HepG2 (cell line): Measurements from ENCODE around the gene STX7. TPM values are rescaled to one million over a fixed set of nuclear protein-coding genes. Genes with fewer than 3 reads are reported as not detected.

Source experiments
- ATAC-seq: fragments of 200-7000 bp; cut with Tn5 transposase; 3 replicates; pipeline ENCODE4 v1.9.1; 2020; ENCODE audit warnings: mild to moderate bottlenecking, moderate library complexity
- BruUV-seq: library from RNA; stranded (reverse); fragments of 400-500 nt; replicated peaks from 2 replicates; lab custom pipeline; 2021; lab: Mats Ljungman, UMichigan
- CTCF ChIA-PET: fragments of 300-600 bp; formaldehyde crosslinking; extraction: SDS; loops from one replicate; lab custom pipeline; 2021; ENCODE audit warnings: low total read pairs, inconsistent platforms, low intra/inter-chr PET ratio; lab: Yijun Ruan, JAX
- POLR2A ChIA-PET: fragments of 350-600 bp; sonication (Branson Sonifier 250); formaldehyde crosslinking; loops from one replicate; lab custom pipeline; 2020; ENCODE audit warnings: antibody characterized with exemption, inconsistent platforms; lab: Yijun Ruan, JAX
- DNase-seq: peaks from one replicate; pipeline ENCODE4 v3.0.0-alpha.2; 2015; ENCODE audit warnings: low spot score
- FAIRE-seq: peaks from 3 replicates; lab custom pipeline; 2011; peaks lifted over from hg19 to GRCh38; lab: Jason Lieb, UNC
- H2AFZ ChIP-seq: one replicate; pipeline ENCODE4 v1.6.1; 2011; ENCODE audit warnings: low read length, inconsistent platforms
- H3K27ac ChIP-seq: fragments of 300-600 bp; 3 replicates; pipeline ENCODE4 v1.8.0; 2011; ENCODE audit warnings: mixed run types, mild to moderate bottlenecking, mixed read lengths, low read length, inconsistent platforms; ENCODE audit not compliant: insufficient read depth; ENCODE audit errors: extremely low read length
- H3K27me3 ChIP-seq, 2 experiments: fragments of 200-600 bp in 1 of 2; 2 replicates in 1 of 2; 3 replicates in 1 of 2; pipeline versions ENCODE4 v1.6.0 to v1.8.0; 2011; ENCODE audit warnings: low read length in 2 of 2, mild to moderate bottlenecking in 2 of 2, moderate library complexity in 2 of 2, inconsistent platforms in 1 of 2; ENCODE audit not compliant: insufficient read depth in 2 of 2, control insufficient read depth in 1 of 2
- H3K36me3 ChIP-seq, 2 experiments: fragments of 200-600 bp in 1 of 2; replicated peaks in 1 of 2; 2 replicates in 1 of 2; 3 replicates in 1 of 2; pipeline versions ENCODE4 v1.5.1 to v1.8.0; 2011; ENCODE audit warnings: low read length in 2 of 2, inconsistent platforms in 1 of 2; ENCODE audit not compliant: insufficient read depth in 2 of 2, control insufficient read depth in 1 of 2
- H3K4me1 ChIP-seq: 2 replicates; pipeline ENCODE4 v1.5.1; 2012; ENCODE audit warnings: low read length, inconsistent platforms; ENCODE audit not compliant: insufficient read depth
- H3K4me2 ChIP-seq: 2 replicates; pipeline ENCODE4 v1.6.0; 2011; ENCODE audit warnings: low read depth, low read length, inconsistent platforms
- H3K4me3 ChIP-seq, 3 experiments: fragments of 200-600 bp in 1 of 3; sonication (generic), shearing (Covaris generic) in 1 of 3; replicated peaks in 1 of 3; 2 replicates each; pipeline ENCODE4 v1.5.1; 2011 to 2016; ENCODE audit warnings: low read length in 3 of 3, inconsistent platforms in 2 of 3, low read depth in 2 of 3, mild to moderate bottlenecking in 2 of 3, control low read depth in 1 of 3, mixed read lengths in 1 of 3; ENCODE audit not compliant: insufficient read depth in 1 of 3
- H3K79me2 ChIP-seq: one replicate; pipeline ENCODE4 v1.6.1; 2011; ENCODE audit warnings: low read length, inconsistent platforms; ENCODE audit not compliant: insufficient read depth
- H3K9ac ChIP-seq: 2 replicates; pipeline ENCODE4 v1.6.0; 2011; ENCODE audit warnings: mild to moderate bottlenecking, low read depth, low read length, inconsistent platforms; ENCODE audit not compliant: insufficient read depth
- H3K9me3 ChIP-seq: 2 replicates; pipeline ENCODE4 v1.5.1; 2012; ENCODE audit warnings: mild to moderate bottlenecking, low read length
- H4K20me1 ChIP-seq: 2 replicates; pipeline ENCODE4 v1.6.0; 2011; ENCODE audit warnings: inconsistent platforms, mild to moderate bottlenecking, low read length, moderate library complexity; ENCODE audit not compliant: insufficient read depth
- JDP2 ChIP-seq: sonication (generic); formaldehyde crosslinking; IDR thresholded peaks from 2 replicates; pipeline ENCODE4 v1.8.1; 2022; ENCODE audit warnings: missing genetic modification reagents, borderline replicate concordance
- MXI1 ChIP-seq: IDR thresholded peaks from 3 replicates; pipeline ENCODE4 v1.6.1; 2012; ENCODE audit warnings: low read depth, low read length, inconsistent platforms, borderline replicate concordance
- NKX3-1 ChIP-seq: sonication (generic); formaldehyde crosslinking; IDR thresholded peaks from 2 replicates; pipeline ENCODE4 v1.5.0; 2020; ENCODE audit warnings: missing genetic modification reagents
- NONO ChIP-seq, 2 experiments: fragments of 450-650 bp in 1 of 2; sonication (generic) in 1 of 2; formaldehyde crosslinking in 1 of 2; IDR thresholded peaks in 1 of 2; conservative IDR thresholded peaks in 1 of 2; 2 replicates each; pipeline versions ENCODE4 v1.6.1 to v1.8.0; 2017 to 2022; ENCODE audit warnings: mild to moderate bottlenecking in 1 of 2, missing genetic modification reagents in 1 of 2, moderate library complexity in 1 of 2
- PHF8 ChIP-seq: sonication (generic); formaldehyde crosslinking; IDR thresholded peaks from 2 replicates; pipeline ENCODE4 v1.5.0; 2020; ENCODE audit warnings: missing genetic modification reagents
- REL ChIP-seq: sonication (generic); formaldehyde crosslinking; conservative IDR thresholded peaks from 2 replicates; pipeline ENCODE4 v1.8.0; 2022; ENCODE audit warnings: mild to moderate bottlenecking, missing genetic modification reagents, moderate library complexity
- TAF1 ChIP-seq: sonication (generic); formaldehyde crosslinking; IDR thresholded peaks from 2 replicates; pipeline ENCODE4 v1.4.0; 2020; ENCODE audit warnings: missing genetic modification reagents
- ZBTB20 ChIP-seq: sonication (generic); formaldehyde crosslinking; IDR thresholded peaks from 2 replicates; pipeline ENCODE4 v1.8.1; 2023; ENCODE audit warnings: missing genetic modification reagents, low read depth, mild to moderate bottlenecking, borderline replicate concordance
- ZBTB42 ChIP-seq: sonication (generic); formaldehyde crosslinking; IDR thresholded peaks from 2 replicates; pipeline ENCODE4 v1.5.0; 2020; ENCODE audit warnings: mild to moderate bottlenecking, missing genetic modification reagents
- ZFP41 ChIP-seq: sonication (generic); formaldehyde crosslinking; IDR thresholded peaks from 2 replicates; pipeline ENCODE4 v1.4.0; 2020; ENCODE audit warnings: mild to moderate bottlenecking, missing genetic modification reagents, borderline replicate concordance
- ZFP62 ChIP-seq: sonication (generic); formaldehyde crosslinking; IDR thresholded peaks from 2 replicates; pipeline ENCODE4 v1.4.0; 2020; ENCODE audit warnings: missing genetic modification reagents
- ZNF335 ChIP-seq: sonication (generic); formaldehyde crosslinking; IDR thresholded peaks from 2 replicates; pipeline ENCODE4 v1.4.0; 2020; ENCODE audit warnings: missing genetic modification reagents
- ZNF530 ChIP-seq: sonication (generic); formaldehyde crosslinking; IDR thresholded peaks from 2 replicates; pipeline ENCODE4 v1.5.0; 2020; ENCODE audit warnings: low read depth, mild to moderate bottlenecking, missing genetic modification reagents
- ZNF598 ChIP-seq: sonication (generic); formaldehyde crosslinking; IDR thresholded peaks from 2 replicates; pipeline ENCODE4 v1.5.1; 2020; ENCODE audit warnings: mild to moderate bottlenecking, missing genetic modification reagents, borderline replicate concordance
- WGBS: methylation state at CpG from one replicate; pipeline ENCODE4 v1.1.6; 2017; ENCODE audit warnings: low lambda C conversion rate; 5-methylcytosine and 5-hydroxymethylcytosine counted together
- in situ Hi-C: cut with HindIII; loops from 2 replicates; pipeline ENCODE4 v1.10.0; 2017; ENCODE audit warnings: low pct_unique_long_range_greater_than_20kb; ENCODE audit not compliant: extremely low pct_ligation_motif_present
- intact Hi-C: fragments of 100-400 bp; cut with micrococcal nuclease; formaldehyde crosslinking; loops from one replicate; pipeline ENCODE4 v1.10.0; 2022; ENCODE audit not compliant: unreplicated experiment
- polyA plus RNA-seq, 8 experiments: library from polyadenylated mRNA; depleted of rRNA in 3 of 8; stranded (reverse) in 7 of 8; unstranded in 1 of 8; fragments of >200 nt; fragmentation: Illumina TruSeq in 4 of 8; extraction: Trizol in 4 of 8; gene quantifications; 2 replicates each; pipeline versions ENCODE4 v1.2.1 to v1.2.3, GENCODE V29; 2011 to 2016; ENCODE audit warnings: low read depth in 4 of 8, missing spikeins in 1 of 8, mixed read lengths in 1 of 8; ENCODE audit not compliant: insufficient read depth in 1 of 8
- total RNA-seq, 5 experiments: library from RNA; depleted of rRNA; stranded (reverse); fragments of >200 nt; fragmentation: Illumina TruSeq; extraction: Trizol; gene quantifications; 2 replicates each; pipeline ENCODE4 v1.2.3, GENCODE V29; 2016; ENCODE audit warnings: low read depth in 1 of 5
- TF ChIP-seq, protein P1 (sequence below): IDR thresholded peaks from 2 replicates; pipeline ENCODE4 v1.6.1; 2016
- TF ChIP-seq, protein P2 (sequence below): sonication (generic); formaldehyde crosslinking; IDR thresholded peaks from 2 replicates; pipeline ENCODE4 v1.5.1; 2020; ENCODE audit warnings: missing genetic modification reagents, mild to moderate bottlenecking, borderline replicate concordance
- TF ChIP-seq, protein P3 (sequence below): IDR thresholded peaks from 2 replicates; pipeline ENCODE4 v1.6.1; 2016; ENCODE audit warnings: mild to moderate bottlenecking, missing biosample characterization, missing genetic modification reagents
- TF ChIP-seq, protein P4 (sequence below): sonication (generic); formaldehyde crosslinking; IDR thresholded peaks from 2 replicates; pipeline ENCODE4 v1.5.1; 2020; ENCODE audit warnings: mild to moderate bottlenecking, moderate library complexity, missing genetic modification reagents

The STX7 gene
- total and polyA plus RNA-seq, 2 of the 13 experiments (the other 11 are each of a cell fraction or from before 2014, with no cell fraction given) = 28.0 to 34.7 TPM

DNA sequence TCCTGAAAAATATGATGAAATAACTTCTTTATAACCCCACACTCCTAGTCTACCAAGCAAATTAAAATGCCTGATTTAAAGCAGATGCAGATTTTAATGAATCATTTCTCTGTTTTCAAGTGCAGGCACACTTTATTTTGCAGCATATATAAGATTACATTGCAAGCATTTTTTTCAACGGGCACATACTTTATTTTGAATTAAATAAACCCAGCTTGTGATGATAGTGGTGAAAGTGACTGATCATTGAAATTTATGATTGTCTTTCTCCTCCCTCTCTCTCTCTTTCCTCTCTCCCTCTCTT lies 99.5 kb downstream of the STX7 start:
- H3K4me2 ChIP-seq = no peak overlapping the region
- H3K4me1 ChIP-seq = no peaks in the 10 kb centered on the region
- H3K27me3 ChIP-seq = 0 out of 5 replicates have a peak, but pooled peaks cover 0 to 2% of the 10 kb centered on the region in 2 experiments
- FAIRE-seq = no peak
- H2AFZ ChIP-seq = no peak overlapping the region
- CTCF ChIA-PET = no interaction called here
- ATAC-seq = no peak
- H3K79me2 ChIP-seq = no peaks in the 10 kb centered on the region
- in situ Hi-C loops = no loop called here
- DNase-seq = no peak
- no TSS peak for BruUV-seq
- POLR2A ChIA-PET = no interaction called here
- H3K27ac ChIP-seq = no peak overlapping the region
- no peaks in the 10 kb centered on the region for H3K9me3 ChIP-seq
- H3K4me3 ChIP-seq = no peak overlapping the region
- no peaks in the 10 kb centered on the region for H4K20me1 ChIP-seq
- WGBS = 0% methylated on average over 1 of the region's 1 CpG
- H3K36me3 ChIP-seq = no peaks in the 10 kb centered on the region
- no peak overlapping the region for H3K9ac ChIP-seq
- intact Hi-C loops = no loop called here
- no peak for TF ChIP-seq ZBTB20 (CRISPR knock-in tag)
- no peak for TF ChIP-seq NONO (IDR thresholded peaks at IDR 0.05)
- TF ChIP-seq NONO (CRISPR knock-in tag; conservative IDR thresholded peaks at IDR 0.05) = no peak
- TF ChIP-seq NKX3-1 (CRISPR knock-in tag) = no peak
- no peak for TF ChIP-seq TAF1 (CRISPR knock-in tag)
- TF ChIP-seq, protein P1, sequence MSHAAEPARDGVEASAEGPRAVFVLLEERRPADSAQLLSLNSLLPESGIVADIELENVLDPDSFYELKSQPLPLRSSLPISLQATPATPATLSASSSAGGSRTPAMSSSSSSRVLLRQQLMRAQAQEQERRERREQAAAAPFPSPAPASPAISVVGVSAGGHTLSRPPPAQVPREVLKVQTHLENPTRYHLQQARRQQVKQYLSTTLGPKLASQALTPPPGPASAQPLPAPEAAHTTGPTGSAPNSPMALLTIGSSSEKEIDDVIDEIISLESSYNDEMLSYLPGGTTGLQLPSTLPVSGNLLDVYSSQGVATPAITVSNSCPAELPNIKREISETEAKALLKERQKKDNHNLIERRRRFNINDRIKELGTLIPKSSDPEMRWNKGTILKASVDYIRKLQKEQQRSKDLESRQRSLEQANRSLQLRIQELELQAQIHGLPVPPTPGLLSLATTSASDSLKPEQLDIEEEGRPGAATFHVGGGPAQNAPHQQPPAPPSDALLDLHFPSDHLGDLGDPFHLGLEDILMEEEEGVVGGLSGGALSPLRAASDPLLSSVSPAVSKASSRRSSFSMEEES (CRISPR knock-in tag) = no peak
- no peak for TF ChIP-seq ZNF530 (CRISPR knock-in tag)
- no peak for TF ChIP-seq ZNF598 (CRISPR knock-in tag)
- TF ChIP-seq REL (CRISPR knock-in tag) = no peak
- TF ChIP-seq PHF8 (CRISPR knock-in tag) = no peak
- no peak for TF ChIP-seq ZNF335 (CRISPR knock-in tag)
- TF ChIP-seq MXI1 = no peak
- TF ChIP-seq, protein P2, sequence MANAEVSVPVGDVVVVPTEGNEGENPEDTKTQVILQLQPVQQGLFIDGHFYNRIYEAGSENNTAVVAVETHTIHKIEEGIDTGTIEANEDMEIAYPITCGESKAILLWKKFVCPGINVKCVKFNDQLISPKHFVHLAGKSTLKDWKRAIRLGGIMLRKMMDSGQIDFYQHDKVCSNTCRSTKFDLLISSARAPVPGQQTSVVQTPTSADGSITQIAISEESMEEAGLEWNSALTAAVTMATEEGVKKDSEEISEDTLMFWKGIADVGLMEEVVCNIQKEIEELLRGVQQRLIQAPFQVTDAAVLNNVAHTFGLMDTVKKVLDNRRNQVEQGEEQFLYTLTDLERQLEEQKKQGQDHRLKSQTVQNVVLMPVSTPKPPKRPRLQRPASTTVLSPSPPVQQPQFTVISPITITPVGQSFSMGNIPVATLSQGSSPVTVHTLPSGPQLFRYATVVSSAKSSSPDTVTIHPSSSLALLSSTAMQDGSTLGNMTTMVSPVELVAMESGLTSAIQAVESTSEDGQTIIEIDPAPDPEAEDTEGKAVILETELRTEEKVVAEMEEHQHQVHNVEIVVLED (CRISPR knock-in tag) = no peak
- TF ChIP-seq ZFP41 = no peak
- TF ChIP-seq, protein P3, sequence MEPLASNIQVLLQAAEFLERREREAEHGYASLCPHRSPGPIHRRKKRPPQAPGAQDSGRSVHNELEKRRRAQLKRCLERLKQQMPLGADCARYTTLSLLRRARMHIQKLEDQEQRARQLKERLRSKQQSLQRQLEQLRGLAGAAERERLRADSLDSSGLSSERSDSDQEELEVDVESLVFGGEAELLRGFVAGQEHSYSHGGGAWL = no peak
- TF ChIP-seq, protein P4, sequence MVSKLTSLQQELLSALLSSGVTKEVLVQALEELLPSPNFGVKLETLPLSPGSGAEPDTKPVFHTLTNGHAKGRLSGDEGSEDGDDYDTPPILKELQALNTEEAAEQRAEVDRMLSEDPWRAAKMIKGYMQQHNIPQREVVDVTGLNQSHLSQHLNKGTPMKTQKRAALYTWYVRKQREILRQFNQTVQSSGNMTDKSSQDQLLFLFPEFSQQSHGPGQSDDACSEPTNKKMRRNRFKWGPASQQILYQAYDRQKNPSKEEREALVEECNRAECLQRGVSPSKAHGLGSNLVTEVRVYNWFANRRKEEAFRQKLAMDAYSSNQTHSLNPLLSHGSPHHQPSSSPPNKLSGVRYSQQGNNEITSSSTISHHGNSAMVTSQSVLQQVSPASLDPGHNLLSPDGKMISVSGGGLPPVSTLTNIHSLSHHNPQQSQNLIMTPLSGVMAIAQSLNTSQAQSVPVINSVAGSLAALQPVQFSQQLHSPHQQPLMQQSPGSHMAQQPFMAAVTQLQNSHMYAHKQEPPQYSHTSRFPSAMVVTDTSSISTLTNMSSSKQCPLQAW = no peak
- TF ChIP-seq JDP2 (CRISPR knock-in tag) = no peak
- no peak for TF ChIP-seq ZBTB42 (CRISPR knock-in tag)
- TF ChIP-seq ZFP62 = no peak
